Measurements from ENCODE around the gene HPN. TPM values are rescaled to one million over a fixed set of nuclear protein-coding genes. Genes with fewer than 3 reads are reported as not detected.

The HPN gene
- total RNA-seq, 1 experiment from 2014 or later: 10.6 TPM

GRCh38 chr19:35107545-35107944 is 66.0 kb downstream of the HPN start:
- Mint-ChIP-seq H3K27ac (no peak overlapping the region), H3K36me3 (ENCODE audit: insufficient read depth in 1 of 3, low read depth in 3 of 3) (peaks cover 0 to 2% (median 0%) of the 10 kb centered on the region in 3 experiments; a peak in 3 of 7 replicates), H3K27me3 (ENCODE audit: low read depth) (peaks cover 1% of the 10 kb centered on the region; the same call in 1 of the 2 replicates), H3K9me3 (peaks cover 0 to 6% of the 10 kb centered on the region in 2 experiments; a peak in 3 of 5 replicates), H3K4me3 (no peak overlapping the region), H3K4me1 (peaks cover 10 to 20% of the 10 kb centered on the region in 2 experiments)
- Histone ChIP-seq H2BK5ac (ENCODE audit: insufficient read length, low read length) (no peak overlapping the region), H4K5ac (ENCODE audit: insufficient read length, low read depth, low read length) (no peak overlapping the region), H3K4me1 (ENCODE audit: insufficient read depth, low read length) (no peaks in the 10 kb centered on the region), H2BK120ac (ENCODE audit: low read depth, low read length, poor library complexity, severe bottlenecking) (no peak overlapping the region), H2BK12ac (ENCODE audit: insufficient read length, low read depth, low read length) (no peak overlapping the region), H3K18ac (ENCODE audit: insufficient read length, low read depth, low read length) (no peak overlapping the region), H3K4me2 (ENCODE audit: insufficient read depth, insufficient read length, low read length) (no peak overlapping the region), H3K14ac (ENCODE audit: insufficient read depth, low read length) (no peak overlapping the region), H4K91ac (ENCODE audit: insufficient read length, low read depth, low read length) (no peak overlapping the region), H3K79me1 (ENCODE audit: insufficient read depth, low read depth, low read length, poor library complexity, severe bottlenecking) (no peaks in the 10 kb centered on the region), H3K9ac (ENCODE audit: extremely low read depth, insufficient read length, low read length) (no peak overlapping the region), H3K23ac (ENCODE audit: insufficient read length, low read depth, low read length) (no peak overlapping the region), H3K27me3 (ENCODE audit: insufficient read depth, low read length) (no peaks in the 10 kb centered on the region), H3K56ac (ENCODE audit: insufficient read length, low read depth, low read length) (no peak overlapping the region), H3K9me3 (ENCODE audit: control insufficient read depth, low read depth, low read length) (no peaks in the 10 kb centered on the region), H3T11ph (ENCODE audit: low read length) (no peak overlapping the region), H3K4ac (ENCODE audit: low read depth, low read length) (no peak overlapping the region), H4K8ac (replicated peaks; ENCODE audit: insufficient read length, low read depth, low read length) (no peak overlapping the region), H2AK5ac (ENCODE audit: insufficient read length, low read length) (no peak overlapping the region), H2BK15ac (ENCODE audit: low read depth, low read length) (no peak overlapping the region), H3K27ac (ENCODE audit: insufficient read length, low read depth, low read length) (no peak overlapping the region), H3K79me2 (ENCODE audit: insufficient read depth, low read length) (no peaks in the 10 kb centered on the region), H2AFZ (ENCODE audit: low read length) (no peak overlapping the region), H2BK20ac (ENCODE audit: low read depth, low read length, poor library complexity, severe bottlenecking) (no peak overlapping the region), H3K23me2 (ENCODE audit: insufficient read length, low read depth, low read length, poor library complexity, severe bottlenecking) (no peaks in the 10 kb centered on the region), H4K20me1 (ENCODE audit: control insufficient read depth, insufficient read depth, insufficient read length) (peaks cover 7% of the 10 kb centered on the region)
- no peak for DNase-seq
- TF ChIP-seq, protein P1, sequence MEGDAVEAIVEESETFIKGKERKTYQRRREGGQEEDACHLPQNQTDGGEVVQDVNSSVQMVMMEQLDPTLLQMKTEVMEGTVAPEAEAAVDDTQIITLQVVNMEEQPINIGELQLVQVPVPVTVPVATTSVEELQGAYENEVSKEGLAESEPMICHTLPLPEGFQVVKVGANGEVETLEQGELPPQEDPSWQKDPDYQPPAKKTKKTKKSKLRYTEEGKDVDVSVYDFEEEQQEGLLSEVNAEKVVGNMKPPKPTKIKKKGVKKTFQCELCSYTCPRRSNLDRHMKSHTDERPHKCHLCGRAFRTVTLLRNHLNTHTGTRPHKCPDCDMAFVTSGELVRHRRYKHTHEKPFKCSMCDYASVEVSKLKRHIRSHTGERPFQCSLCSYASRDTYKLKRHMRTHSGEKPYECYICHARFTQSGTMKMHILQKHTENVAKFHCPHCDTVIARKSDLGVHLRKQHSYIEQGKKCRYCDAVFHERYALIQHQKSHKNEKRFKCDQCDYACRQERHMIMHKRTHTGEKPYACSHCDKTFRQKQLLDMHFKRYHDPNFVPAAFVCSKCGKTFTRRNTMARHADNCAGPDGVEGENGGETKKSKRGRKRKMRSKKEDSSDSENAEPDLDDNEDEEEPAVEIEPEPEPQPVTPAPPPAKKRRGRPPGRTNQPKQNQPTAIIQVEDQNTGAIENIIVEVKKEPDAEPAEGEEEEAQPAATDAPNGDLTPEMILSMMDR (conservative IDR thresholded peaks at IDR 0.05): no peak
- WGBS (ENCODE audit: extremely low coverage, insufficient read length, low lambda C conversion rate): no CpG with 5 or more reads among the region's 5 CpGs

All from H9 (cell line).